Measurements from ENCODE around the gene PAPSS1. TPM values are rescaled to one million over a fixed set of nuclear protein-coding genes. Genes with fewer than 3 reads are reported as not detected.

Gene PAPSS1
- total RNA-seq, 1 donor from 2014 or later, result 60.3 TPM

DNA sequence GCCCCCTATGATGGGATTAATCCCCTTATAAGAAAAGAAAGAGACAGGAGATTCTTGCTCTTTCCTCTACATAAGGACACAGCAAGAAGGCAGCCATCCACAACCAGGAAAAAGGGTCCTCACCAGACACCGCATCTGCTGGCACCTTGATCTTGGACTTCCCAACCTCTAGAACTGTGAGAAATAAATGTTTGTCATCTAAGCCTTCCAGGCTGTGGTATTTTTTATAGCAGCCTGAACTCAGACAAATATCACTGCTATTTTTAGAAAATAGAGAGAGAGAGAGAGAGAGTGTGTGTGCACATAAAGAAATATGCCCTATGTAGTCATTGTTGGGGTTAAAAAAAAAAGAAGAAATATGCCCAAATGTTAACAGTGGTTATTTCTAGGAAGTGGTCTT is 104.2 kb downstream of the PAPSS1 start:
- TF ChIP-seq, protein P1, sequence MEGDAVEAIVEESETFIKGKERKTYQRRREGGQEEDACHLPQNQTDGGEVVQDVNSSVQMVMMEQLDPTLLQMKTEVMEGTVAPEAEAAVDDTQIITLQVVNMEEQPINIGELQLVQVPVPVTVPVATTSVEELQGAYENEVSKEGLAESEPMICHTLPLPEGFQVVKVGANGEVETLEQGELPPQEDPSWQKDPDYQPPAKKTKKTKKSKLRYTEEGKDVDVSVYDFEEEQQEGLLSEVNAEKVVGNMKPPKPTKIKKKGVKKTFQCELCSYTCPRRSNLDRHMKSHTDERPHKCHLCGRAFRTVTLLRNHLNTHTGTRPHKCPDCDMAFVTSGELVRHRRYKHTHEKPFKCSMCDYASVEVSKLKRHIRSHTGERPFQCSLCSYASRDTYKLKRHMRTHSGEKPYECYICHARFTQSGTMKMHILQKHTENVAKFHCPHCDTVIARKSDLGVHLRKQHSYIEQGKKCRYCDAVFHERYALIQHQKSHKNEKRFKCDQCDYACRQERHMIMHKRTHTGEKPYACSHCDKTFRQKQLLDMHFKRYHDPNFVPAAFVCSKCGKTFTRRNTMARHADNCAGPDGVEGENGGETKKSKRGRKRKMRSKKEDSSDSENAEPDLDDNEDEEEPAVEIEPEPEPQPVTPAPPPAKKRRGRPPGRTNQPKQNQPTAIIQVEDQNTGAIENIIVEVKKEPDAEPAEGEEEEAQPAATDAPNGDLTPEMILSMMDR (IDR thresholded peaks at IDR 0.05; ENCODE audit: insufficient read depth, low read length, poor library complexity, severe bottlenecking), result no peak

DNA sequence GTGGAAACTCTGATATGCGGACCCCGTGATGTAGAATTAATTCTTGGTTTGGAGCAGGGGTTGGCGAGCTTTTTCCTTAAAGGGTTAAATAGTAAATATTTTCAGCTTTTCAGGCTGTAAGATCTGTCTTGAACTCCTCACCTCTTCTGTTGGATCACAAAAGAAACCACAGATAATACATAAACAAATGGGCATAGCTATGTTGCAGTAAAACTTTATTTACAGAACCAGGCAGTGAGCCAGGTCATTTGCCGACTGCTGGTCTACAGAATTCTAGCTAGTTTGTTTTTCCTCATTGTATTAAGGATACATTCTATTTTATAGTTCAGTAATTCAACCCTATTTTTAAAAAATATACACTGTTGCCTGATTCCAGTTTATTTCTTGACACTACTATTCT is 116.6 kb downstream of the PAPSS1 start:
- Histone ChIP-seq H3K27me3 (ENCODE audit: control insufficient read depth, insufficient read depth, low read length) (no peaks in the 10 kb centered on the region), H3K36me3 (ENCODE audit: control insufficient read depth, insufficient read depth, low read length) (no peaks in the 10 kb centered on the region), H3K4me3 (ENCODE audit: low read depth, low read length) (no peak overlapping the region)
- DNase-seq (ENCODE audit: low read depth), result no peak
- TF ChIP-seq, protein P1 (IDR thresholded peaks at IDR 0.05; ENCODE audit: insufficient read depth, low read length, poor library complexity, severe bottlenecking), result no peak

More for the DNA sequence above, 104.2 kb downstream of the PAPSS1 start:
- Histone ChIP-seq H3K27me3 (ENCODE audit: control insufficient read depth, insufficient read depth, low read length) (no peaks in the 10 kb centered on the region), H3K4me3 (ENCODE audit: low read depth, low read length) (no peak overlapping the region), H3K36me3 (ENCODE audit: control insufficient read depth, insufficient read depth, low read length) (no peaks in the 10 kb centered on the region)
- DNase-seq (ENCODE audit: low read depth), result no peak

DNA sequence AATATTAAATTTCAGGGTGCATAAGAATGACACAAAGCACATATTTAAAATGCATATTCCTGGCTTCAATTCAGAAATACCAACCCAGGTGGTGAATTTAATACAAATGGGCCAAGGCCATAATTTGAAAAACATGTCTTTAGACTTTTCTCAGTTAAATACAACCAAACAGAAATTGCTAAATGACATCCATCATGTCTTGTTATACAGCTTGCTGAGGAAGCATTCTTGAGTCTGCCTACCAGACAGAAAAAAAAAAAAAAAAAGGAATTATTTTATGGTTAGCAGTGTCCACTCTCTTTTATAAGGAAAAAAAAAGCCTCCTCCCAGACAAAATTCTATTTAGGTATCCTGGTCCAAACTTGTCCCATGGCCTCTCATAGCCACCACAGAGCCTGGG is 119.1 kb downstream of the PAPSS1 start:
- TF ChIP-seq, protein P1 (IDR thresholded peaks at IDR 0.05; ENCODE audit: insufficient read depth, low read length, poor library complexity, severe bottlenecking), result no peak
- Histone ChIP-seq H3K36me3 (ENCODE audit: control insufficient read depth, insufficient read depth, low read length) (no peaks in the 10 kb centered on the region), H3K4me3 (ENCODE audit: low read depth, low read length) (no peak overlapping the region), H3K27me3 (ENCODE audit: control insufficient read depth, insufficient read depth, low read length) (no peaks in the 10 kb centered on the region)
- no peak for DNase-seq (ENCODE audit: low read depth)

DNA sequence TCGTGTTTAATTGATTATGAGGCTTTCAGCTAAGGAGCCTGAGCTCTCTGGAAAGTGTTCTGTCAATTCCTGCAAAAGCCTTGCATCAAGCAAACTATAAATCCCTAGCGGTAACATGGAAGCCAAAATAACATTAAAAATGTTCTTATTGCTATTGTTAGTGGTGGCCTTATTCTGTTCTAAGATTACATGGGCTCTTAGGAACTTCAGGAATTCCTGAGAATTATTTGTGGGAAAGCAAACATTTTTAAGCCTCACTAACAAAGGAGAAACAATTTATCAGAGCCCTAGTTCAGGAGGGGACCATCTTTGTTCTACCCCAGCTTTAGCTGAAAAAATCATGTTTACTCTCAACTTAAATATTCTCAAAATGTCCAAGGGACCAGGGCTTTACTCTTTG is 119.6 kb downstream of the PAPSS1 start:
- Histone ChIP-seq H3K4me3 (ENCODE audit: low read depth, low read length) (no peak overlapping the region), H3K27me3 (ENCODE audit: control insufficient read depth, insufficient read depth, low read length) (no peaks in the 10 kb centered on the region), H3K36me3 (ENCODE audit: control insufficient read depth, insufficient read depth, low read length) (no peaks in the 10 kb centered on the region)
- DNase-seq (ENCODE audit: low read depth), result peak; percentile 7
- TF ChIP-seq, protein P1 (IDR thresholded peaks at IDR 0.05; ENCODE audit: insufficient read depth, low read length, poor library complexity, severe bottlenecking), result no peak

DNA sequence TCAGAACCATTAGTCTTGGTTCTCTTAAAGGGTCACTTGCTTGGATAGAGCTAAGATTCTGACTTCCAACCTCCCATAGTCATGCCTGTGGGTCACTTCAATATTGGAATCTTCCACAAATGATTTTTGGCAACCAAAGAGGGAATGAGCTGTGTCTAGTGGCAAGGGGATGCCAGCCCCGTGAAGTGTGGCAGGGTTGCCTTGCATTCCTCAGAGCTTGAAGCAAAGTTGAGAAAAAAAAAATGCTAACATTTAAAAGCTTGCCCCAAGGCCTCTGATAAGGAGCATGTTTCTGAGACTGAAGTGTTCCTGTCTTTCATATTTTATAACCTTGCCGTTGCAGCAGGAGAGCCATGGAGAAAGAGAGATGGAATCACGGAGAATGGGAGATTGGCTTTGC is 120.2 kb downstream of the PAPSS1 start:
- TF ChIP-seq, protein P1 (IDR thresholded peaks at IDR 0.05; ENCODE audit: insufficient read depth, low read length, poor library complexity, severe bottlenecking), result no peak
- H3K27me3 ChIP-seq (ENCODE audit: control insufficient read depth, insufficient read depth, low read length), result no peaks in the 10 kb centered on the region
- no peak for DNase-seq (ENCODE audit: low read depth)
- H3K4me3 ChIP-seq (ENCODE audit: low read depth, low read length), result no peak overlapping the region
- H3K36me3 ChIP-seq (ENCODE audit: control insufficient read depth, insufficient read depth, low read length), result no peaks in the 10 kb centered on the region

DNA sequence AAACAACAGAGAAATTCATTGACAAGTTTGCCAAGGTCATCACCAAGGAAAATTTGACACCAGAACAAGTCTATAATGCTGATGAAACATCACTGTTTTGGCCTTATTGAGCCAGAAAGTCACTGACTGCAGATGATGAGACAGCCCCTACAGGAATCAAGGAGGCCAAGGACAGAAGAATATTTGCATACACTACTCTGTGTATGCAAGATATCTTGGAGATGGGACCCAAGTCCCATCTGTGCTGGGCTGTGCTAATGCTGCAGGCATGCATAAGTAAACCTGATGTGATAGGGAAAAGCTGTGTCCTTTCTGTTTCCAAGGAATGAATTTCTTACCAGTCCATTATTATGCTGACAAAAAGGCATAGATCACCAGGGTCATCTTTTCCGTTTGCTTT is 126.8 kb downstream of the PAPSS1 start:
- H3K4me3 ChIP-seq (ENCODE audit: low read depth, low read length), result no peak overlapping the region
- H3K27me3 ChIP-seq (ENCODE audit: control insufficient read depth, insufficient read depth, low read length), result no peaks in the 10 kb centered on the region
- DNase-seq (ENCODE audit: low read depth), result no peak
- TF ChIP-seq, protein P1 (IDR thresholded peaks at IDR 0.05; ENCODE audit: insufficient read depth, low read length, poor library complexity, severe bottlenecking), result no peak
- no peaks in the 10 kb centered on the region for H3K36me3 ChIP-seq (ENCODE audit: control insufficient read depth, insufficient read depth, low read length)
